Kidney epithelial cell (primary cell): ENCODE results near the gene CCR5AS.
A peak's percentile ranks its signal among the peaks of the same experiment; 100 is the strongest.

ENCODE experiments used
- DNase-seq: peaks from one replicate; pipeline ENCODE4 v3.0.0-alpha.2; 2010; ENCODE audit warnings: low read depth
- H3K27me3 ChIP-seq: 2 replicates; pipeline ENCODE4 v1.6.0; 2011; ENCODE audit warnings: low read length; ENCODE audit not compliant: control insufficient read depth, insufficient read depth
- H3K36me3 ChIP-seq: 2 replicates; pipeline ENCODE4 v1.5.1; 2011; ENCODE audit warnings: low read length; ENCODE audit not compliant: control insufficient read depth, insufficient read depth
- H3K4me3 ChIP-seq: 2 replicates; pipeline ENCODE4 v1.5.1; 2011; ENCODE audit warnings: low read depth, mild to moderate bottlenecking, control low read depth, low read length
- CTCF ChIP-seq: IDR thresholded peaks from 2 replicates; pipeline ENCODE4 v1.5.1; 2011; ENCODE audit warnings: mild to moderate bottlenecking, moderate library complexity, low read length, control low read depth, inconsistent platforms; ENCODE audit not compliant: insufficient read depth, poor library complexity, severe bottlenecking

The CCR5AS gene

GRCh38 chr3:46453526-46454208 is 46.8 kb upstream of the CCR5AS start:
- Histone ChIP-seq H3K36me3 (no peaks in the 10 kb centered on the region), H3K27me3 (peaks cover 5% of the 10 kb centered on the region), H3K4me3 (no peak overlapping the region)
- TF ChIP-seq CTCF: no peak
- DNase-seq: no peak

- Histone ChIP-seq H3K36me3 (no peaks in the 10 kb centered on the region), H3K27me3 (peaks cover 2% of the 10 kb centered on the region), H3K4me3 (no peak overlapping the region)
- TF ChIP-seq CTCF: peak; percentile 62
- no peak for DNase-seq
These were observed 43.1 kb upstream of the CCR5AS start for GRCh38 chr3:46449755-46450552.

- no peak for TF ChIP-seq CTCF
- DNase-seq: no peak
- H3K4me3 ChIP-seq: no peak overlapping the region
- no peaks in the 10 kb centered on the region for H3K36me3 ChIP-seq
- H3K27me3 ChIP-seq: no peaks in the 10 kb centered on the region
These were observed 41.9 kb upstream of the CCR5AS start for GRCh38 chr3:46448721-46449120.

GRCh38 chr3:46447228-46447985 is 40.5 kb upstream of the CCR5AS start:
- no peak for DNase-seq
- no peaks in the 10 kb centered on the region for H3K36me3 ChIP-seq
- no peak overlapping the region for H3K4me3 ChIP-seq
- TF ChIP-seq CTCF: no peak
- no peaks in the 10 kb centered on the region for H3K27me3 ChIP-seq

- Histone ChIP-seq H3K4me3 (no peak overlapping the region), H3K27me3 (no peaks in the 10 kb centered on the region), H3K36me3 (no peaks in the 10 kb centered on the region)
- no peak for TF ChIP-seq CTCF
- no peak for DNase-seq
These were observed 36.0 kb upstream of the CCR5AS start for GRCh38 chr3:46442576-46443530.
